OCI-LY3 (cell line): ENCODE results near the gene FXR2.

Source experiments
- H2AFZ ChIP-seq: fragments of 200-600, 300-600 bp; shearing (Covaris generic); 2 replicates; pipeline ENCODE4 v1.6.0; 2014; ENCODE audit warnings: antibody characterized with exemption, low read depth, low read length
- H3K27ac ChIP-seq: fragments of 200-600, 300-600 bp; sonication (generic); 2 replicates; pipeline ENCODE4 v1.5.1; 2014; ENCODE audit warnings: mild to moderate bottlenecking, low read length, moderate library complexity, mixed read lengths
- H3K27me3 ChIP-seq: fragments of 200-600, 300-600 bp; sonication (generic); 2 replicates; pipeline ENCODE4 v1.6.1; 2014; ENCODE audit warnings: low read depth, low read length, mixed read lengths
- H3K36me3 ChIP-seq: fragments of 200-600, 300-600 bp; sonication (generic); replicated peaks from 2 replicates; pipeline ENCODE3; 2014; ENCODE audit warnings: low read depth, low read length, mixed read lengths
- H3K4me1 ChIP-seq: fragments of 300-600, 200-600 bp; sonication (generic); 2 replicates; pipeline ENCODE4 v1.6.1; 2014; ENCODE audit warnings: low read length, mixed read lengths
- H3K4me2 ChIP-seq: fragments of 200-600, 300-600 bp; sonication (generic); 2 replicates; pipeline ENCODE4 v1.6.1; 2014; ENCODE audit warnings: low read length, mixed read lengths
- H3K4me3 ChIP-seq: fragments of 300-600, 200-600 bp; sonication (generic); 2 replicates; pipeline ENCODE4 v1.5.1; 2014; ENCODE audit warnings: antibody characterized with exemption, mild to moderate bottlenecking, low read length, moderate library complexity
- H3K79me2 ChIP-seq: fragments of 300-600, 200-600 bp; shearing (Covaris generic); 2 replicates; pipeline ENCODE4 v1.6.1; 2014; ENCODE audit warnings: mild to moderate bottlenecking, low read length, mixed read lengths
- H3K9ac ChIP-seq: fragments of 300-600, 200-600 bp; shearing (Covaris generic); 2 replicates; pipeline ENCODE4 v1.6.0; 2014; ENCODE audit warnings: mild to moderate bottlenecking, low read length, moderate library complexity
- H3K9me3 ChIP-seq: fragments of 200-600, 300-600 bp; shearing (Covaris generic); 2 replicates; pipeline ENCODE4 v1.6.1; 2014; ENCODE audit warnings: low read length, mixed read lengths; ENCODE audit not compliant: insufficient read depth
- H4K20me1 ChIP-seq: fragments of 200-600, 300-600 bp; sonication (generic); 2 replicates; pipeline ENCODE4 v1.6.1; 2016; ENCODE audit warnings: low read length, mixed read lengths; ENCODE audit not compliant: insufficient read depth
- EZH2phosphoT487 ChIP-seq: fragments of 200-600 bp; shearing (Covaris generic); IDR thresholded peaks from 2 replicates; pipeline ENCODE4 v1.6.1; 2018; ENCODE audit warnings: antibody characterized with exemption, mixed run types, low read depth
- TF ChIP-seq, protein P1 (sequence below): fragments of 200-600, 300-600 bp; sonication (generic); IDR thresholded peaks from 2 replicates; pipeline ENCODE4 v1.5.1; 2014; ENCODE audit warnings: antibody characterized with exemption, low read length, low read depth

FXR2 gene

DNA sequence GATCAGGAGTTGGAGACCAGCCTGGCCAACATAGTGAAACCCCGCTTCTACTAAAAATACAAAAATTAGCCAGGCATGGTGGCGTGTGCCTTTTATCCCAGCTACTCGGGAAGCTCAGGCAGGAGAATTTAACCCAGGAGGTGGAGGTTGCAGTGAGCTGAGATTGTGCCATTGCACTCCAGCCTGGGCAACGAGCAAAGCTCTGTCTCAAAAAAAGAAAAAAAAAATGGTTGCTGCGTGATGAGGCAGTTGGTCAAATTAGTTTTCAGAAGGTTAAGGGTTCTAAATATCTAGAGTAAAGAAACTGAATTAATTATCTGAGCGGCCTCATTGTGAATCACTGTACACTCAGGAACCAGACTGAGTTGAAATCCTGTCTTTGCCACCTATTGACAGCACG is 38.7 kb downstream of the FXR2 start:
- Histone ChIP-seq H3K4me3 (no peak overlapping the region), H3K4me2 (0 out of 2 replicates have a peak overlapping the region, but pooled peaks have one; percentile 75), H2AFZ (no peak overlapping the region), H3K27me3 (no peaks in the 10 kb centered on the region), H3K9me3 (no peaks in the 10 kb centered on the region), H3K36me3 (peaks cover 67% of the 10 kb centered on the region), H4K20me1 (peaks cover 51% of the 10 kb centered on the region), H3K79me2 (peaks cover 75% of the 10 kb centered on the region), H3K9ac (no peak overlapping the region), H3K4me1 (peaks cover 67% of the 10 kb centered on the region), H3K27ac (peak overlapping the region; percentile 48; the same call in 1 of the 2 replicates)
- TF ChIP-seq, protein P1, sequence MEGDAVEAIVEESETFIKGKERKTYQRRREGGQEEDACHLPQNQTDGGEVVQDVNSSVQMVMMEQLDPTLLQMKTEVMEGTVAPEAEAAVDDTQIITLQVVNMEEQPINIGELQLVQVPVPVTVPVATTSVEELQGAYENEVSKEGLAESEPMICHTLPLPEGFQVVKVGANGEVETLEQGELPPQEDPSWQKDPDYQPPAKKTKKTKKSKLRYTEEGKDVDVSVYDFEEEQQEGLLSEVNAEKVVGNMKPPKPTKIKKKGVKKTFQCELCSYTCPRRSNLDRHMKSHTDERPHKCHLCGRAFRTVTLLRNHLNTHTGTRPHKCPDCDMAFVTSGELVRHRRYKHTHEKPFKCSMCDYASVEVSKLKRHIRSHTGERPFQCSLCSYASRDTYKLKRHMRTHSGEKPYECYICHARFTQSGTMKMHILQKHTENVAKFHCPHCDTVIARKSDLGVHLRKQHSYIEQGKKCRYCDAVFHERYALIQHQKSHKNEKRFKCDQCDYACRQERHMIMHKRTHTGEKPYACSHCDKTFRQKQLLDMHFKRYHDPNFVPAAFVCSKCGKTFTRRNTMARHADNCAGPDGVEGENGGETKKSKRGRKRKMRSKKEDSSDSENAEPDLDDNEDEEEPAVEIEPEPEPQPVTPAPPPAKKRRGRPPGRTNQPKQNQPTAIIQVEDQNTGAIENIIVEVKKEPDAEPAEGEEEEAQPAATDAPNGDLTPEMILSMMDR: no peak
- no peak for TF ChIP-seq EZH2phosphoT487

DNA sequence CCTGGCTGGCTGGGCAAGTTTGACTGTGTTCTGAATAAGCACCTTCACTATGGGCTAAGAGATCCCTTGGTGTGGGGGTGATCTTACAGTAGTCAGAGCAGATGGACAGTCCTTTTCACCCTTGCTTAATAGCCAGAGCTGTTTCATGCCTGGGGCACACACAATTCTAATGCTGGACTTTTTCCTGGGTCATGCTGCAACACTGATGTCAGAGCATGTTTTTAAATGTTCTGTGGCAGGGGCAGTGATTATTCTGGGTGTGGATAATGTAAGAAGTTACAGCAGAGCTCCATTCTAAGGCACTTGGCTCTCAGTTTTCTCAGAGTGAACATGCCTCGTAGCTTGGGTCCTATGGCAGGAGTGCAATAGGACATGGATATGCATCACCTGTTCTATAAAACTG is 39.2 kb downstream of the FXR2 start:
- Histone ChIP-seq H3K9me3 (no peaks in the 10 kb centered on the region), H3K9ac (no peak overlapping the region), H3K4me1 (peaks cover 67% of the 10 kb centered on the region), H3K4me3 (peak overlapping the region; percentile 13; the same call in 1 of the 2 replicates), H3K4me2 (peak overlapping the region; percentile 75), H3K27ac (peak overlapping the region; percentile 48), H4K20me1 (peaks cover 51% of the 10 kb centered on the region), H3K36me3 (peaks cover 69% of the 10 kb centered on the region), H2AFZ (no peak overlapping the region), H3K27me3 (no peaks in the 10 kb centered on the region), H3K79me2 (peaks cover 72% of the 10 kb centered on the region)
- TF ChIP-seq, protein P1: no peak
- TF ChIP-seq EZH2phosphoT487: no peak

DNA sequence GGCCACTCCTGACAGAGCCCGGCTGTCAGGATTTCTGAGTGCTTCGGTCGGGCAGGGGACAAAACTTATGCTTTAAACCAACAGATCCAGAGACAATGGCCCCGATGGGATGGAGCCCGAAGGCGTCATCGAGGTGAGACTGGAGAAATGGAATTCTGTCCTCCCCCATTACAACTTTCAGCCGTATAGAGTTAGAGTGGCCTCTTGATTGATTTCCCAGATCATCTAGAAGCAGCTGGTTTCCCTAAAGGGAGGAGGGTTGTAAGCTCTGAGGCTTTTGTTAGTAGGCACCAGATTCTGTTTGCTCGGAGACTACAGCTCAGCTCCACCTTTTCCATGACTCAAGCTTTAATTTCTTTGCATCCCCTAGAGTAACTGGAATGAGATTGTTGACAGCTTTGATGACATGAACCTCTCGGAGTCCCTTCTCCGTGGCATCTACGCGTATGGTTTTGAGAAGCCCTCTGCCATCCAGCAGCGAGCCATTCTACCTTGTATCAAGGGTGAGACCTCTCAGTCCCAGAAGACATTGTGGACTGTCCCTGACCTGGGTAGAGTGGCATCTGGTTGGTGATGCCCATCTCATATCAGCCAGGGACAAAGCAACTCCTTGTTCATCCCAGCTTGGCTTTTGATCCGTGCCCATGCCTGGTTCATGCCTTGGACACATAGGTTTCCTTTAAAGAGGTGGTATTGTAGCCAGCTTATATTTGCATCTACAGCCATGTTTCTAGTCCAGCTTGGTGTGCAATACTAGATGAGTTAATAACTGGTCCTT is 40.3 kb downstream of the FXR2 start:
- no peaks in the 10 kb centered on the region for H3K9me3 ChIP-seq
- peak overlapping the region; percentile 97 for H3K4me3 ChIP-seq
- no peak overlapping the region for H2AFZ ChIP-seq
- peak overlapping the region; percentile 100 for H3K9ac ChIP-seq
- peak overlapping the region; percentile 75 for H3K4me2 ChIP-seq
- peak overlapping the region; percentile 95 for H3K27ac ChIP-seq
- TF ChIP-seq EZH2phosphoT487: no peak
- TF ChIP-seq, protein P1: no peak
- H3K36me3 ChIP-seq: peaks cover 64% of the 10 kb centered on the region
- H3K27me3 ChIP-seq: no peaks in the 10 kb centered on the region
- peaks cover 51% of the 10 kb centered on the region for H4K20me1 ChIP-seq
- H3K4me1 ChIP-seq: peaks cover 58% of the 10 kb centered on the region
- H3K79me2 ChIP-seq: peaks cover 64% of the 10 kb centered on the region

DNA sequence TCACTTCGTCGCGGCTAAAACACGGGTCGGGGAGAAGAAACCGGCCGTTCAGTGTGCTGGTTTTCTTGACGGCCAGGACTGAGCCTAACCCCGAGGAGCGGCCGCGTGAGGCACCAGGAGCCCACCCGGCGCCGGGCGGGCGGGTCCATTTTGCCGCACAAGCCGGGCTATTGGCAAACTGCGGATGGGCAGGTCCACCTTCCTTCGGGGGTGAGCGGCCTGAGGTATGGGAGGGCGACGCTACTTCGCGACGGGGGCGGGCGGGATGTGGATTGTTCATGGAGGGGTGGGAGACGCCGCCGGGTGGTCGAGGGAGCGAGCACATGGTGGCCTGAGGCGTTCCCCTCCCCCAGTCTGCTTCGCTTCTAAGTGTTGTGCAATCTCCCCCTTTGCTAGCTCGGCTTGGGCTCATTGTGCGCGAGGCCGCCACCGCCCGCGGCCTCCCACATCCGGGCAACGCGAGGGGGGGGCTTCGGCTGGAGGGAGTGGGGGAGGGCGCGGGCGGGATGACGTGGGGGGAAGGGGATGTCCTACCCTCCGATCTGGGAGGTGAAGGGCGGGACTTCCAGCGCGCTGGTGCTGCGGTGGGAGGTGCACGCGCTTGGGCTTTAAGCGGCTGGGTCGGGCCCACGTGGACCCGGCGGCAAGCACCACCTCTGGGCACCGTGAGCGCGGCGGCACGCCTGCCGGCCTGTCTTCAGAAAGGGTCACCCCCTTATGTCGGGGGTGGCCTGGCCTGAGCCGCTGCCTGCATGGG is 41.2 kb downstream of the FXR2 start:
- Histone ChIP-seq H3K9ac (peak overlapping the region; percentile 100), H3K36me3 (peaks cover 59% of the 10 kb centered on the region), H3K4me3 (peak overlapping the region; percentile 97), H3K79me2 (peaks cover 64% of the 10 kb centered on the region), H4K20me1 (peaks cover 45% of the 10 kb centered on the region), H3K27ac (peak overlapping the region; percentile 95), H2AFZ (no peak overlapping the region), H3K9me3 (no peaks in the 10 kb centered on the region), H3K27me3 (no peaks in the 10 kb centered on the region), H3K4me2 (peak overlapping the region; percentile 75), H3K4me1 (peaks cover 49% of the 10 kb centered on the region)
- TF ChIP-seq EZH2phosphoT487: no peak
- TF ChIP-seq, protein P1: no peak
